NCI-H1417 (cell line): ENCODE measurements around the gene SIDT2.

Source experiments
- DNase-seq, 3 experiments: peaks; one replicate each; lab custom pipeline; 2025; lab: John Stamatoyannopoulos, UW

The SIDT2 gene

DNA sequence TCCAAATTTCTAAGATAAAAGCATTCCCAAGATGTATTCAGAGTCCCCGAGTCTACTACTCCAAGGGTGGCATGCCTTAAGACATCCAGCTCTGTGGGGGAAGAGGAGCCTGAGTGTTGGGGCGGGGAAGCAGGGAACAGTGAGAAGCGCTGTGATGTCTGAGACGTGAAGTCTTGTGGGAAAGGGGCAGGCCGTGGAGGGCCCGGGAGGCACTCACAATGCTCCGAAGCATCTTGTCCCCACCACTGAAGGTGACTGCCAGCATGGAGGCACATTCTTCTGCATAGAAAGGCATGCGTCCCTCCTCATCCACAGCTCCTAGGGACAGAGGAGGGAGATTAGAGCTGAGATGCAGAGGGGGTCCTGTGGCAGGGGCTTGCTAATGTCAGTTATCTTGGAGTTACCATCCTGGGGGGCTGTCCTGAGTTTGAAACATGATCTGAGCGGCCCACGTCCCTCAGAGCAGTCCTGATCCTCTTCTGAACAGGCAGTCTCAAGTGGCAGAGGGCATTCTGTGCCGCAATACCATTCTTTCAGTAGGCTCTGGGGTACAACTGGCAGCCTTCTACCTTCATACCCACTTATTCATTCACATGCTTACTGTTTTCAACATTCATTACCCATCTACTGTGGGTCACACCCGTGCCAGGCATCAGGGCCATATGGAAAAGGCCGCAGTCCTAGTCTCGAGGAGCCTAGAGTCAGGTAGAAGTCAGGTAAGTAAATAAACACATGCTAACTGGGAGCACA lies 44.6 kb downstream of the SIDT2 start:
- DNase-seq, result no peak

DNA sequence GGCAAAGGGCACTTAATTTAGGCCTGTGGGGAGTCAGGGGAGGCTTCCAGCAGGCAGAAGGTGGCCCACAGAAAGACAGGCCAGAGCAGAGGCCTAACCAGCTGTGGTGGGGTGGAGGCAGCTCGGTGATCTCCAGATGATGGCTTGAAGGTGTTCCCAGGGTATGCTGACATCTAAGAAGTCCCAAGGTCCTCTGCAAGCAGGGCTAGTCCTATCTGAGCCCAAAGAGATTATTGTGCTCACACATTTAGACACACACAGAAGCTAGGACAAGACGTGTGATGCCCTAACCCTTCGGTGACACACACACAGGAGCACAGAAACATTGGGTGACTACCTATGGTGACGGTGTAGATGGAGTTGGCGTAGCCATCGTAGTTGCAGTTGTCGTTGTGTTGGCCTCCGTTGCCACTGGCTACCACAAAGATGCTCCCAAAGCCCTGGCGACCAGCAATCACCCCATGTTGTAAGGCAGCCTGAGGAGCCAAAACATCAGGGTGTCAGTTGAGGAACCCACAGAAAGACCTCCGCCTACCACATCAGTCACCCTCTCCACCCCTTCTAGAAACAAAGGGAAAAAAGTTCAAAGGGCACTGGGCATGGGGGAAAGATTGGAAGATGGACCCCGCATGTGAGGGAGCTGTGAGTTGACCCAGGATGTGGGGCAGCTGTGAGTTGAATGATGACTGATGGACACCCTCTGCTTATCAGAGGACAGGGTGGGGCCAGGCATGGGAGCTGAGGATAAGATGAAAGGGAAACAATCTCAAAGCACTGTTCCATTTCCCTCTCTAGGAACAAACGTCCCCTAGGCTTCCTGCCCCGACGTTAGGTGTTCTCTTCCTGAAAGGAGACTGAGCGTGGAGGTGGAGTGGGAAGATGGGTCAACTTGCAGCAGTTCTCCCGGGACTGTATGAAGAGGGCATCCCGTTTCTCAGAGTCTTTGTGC lies 45.5 kb downstream of the SIDT2 start:
- DNase-seq, result no peak

DNA sequence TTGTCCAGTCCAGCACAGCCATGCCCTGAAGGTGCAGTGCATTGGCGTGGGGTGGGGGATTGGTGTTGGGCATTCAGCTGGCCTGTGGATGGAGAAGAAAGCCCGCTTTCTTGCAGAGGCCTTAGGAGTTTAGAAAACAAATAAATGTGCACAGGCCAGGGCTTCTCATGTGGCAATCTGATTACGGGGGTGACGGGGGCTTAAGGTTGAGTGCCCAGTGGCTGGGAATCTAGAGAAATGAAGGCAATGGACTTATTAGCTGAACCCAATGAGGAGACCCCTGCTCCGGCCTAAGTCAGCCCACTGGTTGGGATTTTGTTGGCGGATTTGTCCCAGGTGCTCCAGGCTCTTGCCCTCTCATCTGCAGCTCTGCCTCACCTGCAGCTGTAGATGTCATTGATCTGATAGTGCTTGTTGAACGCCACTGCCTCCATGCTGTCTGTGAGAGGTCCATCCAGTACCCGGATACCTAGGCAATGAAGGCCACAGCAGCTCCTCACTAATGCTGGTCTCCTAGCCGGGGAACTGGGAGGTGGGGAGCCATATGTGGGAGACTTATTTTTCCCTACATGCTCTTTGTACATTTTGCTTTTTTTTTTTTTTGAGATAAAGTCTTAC lies 47.1 kb downstream of the SIDT2 start:
- no peak for DNase-seq

DNA sequence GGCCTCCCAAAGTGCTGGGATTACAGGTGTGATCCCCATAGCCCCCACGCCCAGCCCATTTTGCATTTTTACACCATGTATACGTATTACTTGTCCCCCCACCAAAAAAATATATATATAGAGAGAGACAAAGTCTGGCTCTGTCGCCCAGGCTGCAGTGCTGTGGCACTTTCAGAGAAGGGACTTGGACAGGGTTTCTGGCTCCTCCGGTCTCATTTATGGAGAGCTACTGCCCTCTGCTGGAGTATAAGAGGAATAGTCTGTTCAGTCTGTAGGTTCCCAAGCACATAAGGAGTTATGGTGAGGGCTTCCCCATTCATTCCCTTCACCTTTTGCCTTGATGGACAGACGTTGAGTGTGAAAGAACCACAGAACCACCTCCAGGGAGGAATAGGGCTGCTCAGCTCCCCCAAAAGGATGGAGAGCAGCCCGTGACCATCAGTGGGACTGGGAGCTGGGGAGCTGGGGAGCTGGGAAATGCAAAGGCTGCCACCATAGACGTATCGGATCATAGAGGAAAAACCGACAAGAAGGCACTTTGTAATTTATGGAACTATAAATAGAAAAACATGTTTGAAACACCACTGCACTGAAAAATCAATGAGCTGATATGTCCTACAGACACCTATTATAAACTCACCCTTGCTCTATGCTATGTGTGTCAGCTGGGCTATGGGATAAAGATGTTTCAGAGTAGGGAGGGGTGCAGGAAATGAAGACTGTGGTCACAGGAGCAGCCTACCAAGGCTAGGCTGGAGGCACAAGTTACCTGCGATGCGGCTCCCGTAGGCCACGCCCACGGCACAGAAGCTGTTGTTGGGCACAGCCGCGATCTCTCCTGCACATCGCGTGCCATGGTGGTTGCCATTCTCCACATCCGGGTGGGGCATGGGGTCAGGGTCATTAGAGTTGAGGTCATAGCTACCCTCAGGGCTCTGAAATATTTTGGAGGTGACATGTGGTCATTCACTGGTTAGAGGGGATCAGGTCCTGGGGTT lies 48.1 kb downstream of the SIDT2 start:
- peak; percentile 50 to 87 (median 71) for DNase-seq

DNA sequence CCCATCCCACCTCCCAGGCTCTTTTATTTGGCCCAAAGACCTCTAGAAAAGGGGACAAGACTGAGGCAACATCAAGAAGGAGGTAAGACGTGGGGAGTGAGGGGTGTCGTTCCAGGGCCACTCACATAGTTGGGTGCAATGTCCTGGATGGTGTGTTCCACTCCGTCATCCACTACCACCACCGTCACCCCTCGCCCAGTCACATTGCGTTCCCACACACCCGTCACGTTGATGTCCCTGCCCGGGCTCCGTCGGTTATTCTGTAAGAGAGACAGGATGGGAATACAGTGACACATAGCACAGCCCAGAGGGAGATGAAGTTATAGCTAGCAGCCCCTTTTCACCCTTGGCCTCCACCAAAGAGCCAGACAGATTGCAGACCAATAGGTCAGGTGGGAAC lies 49.5 kb downstream of the SIDT2 start:
- DNase-seq, result no peak

DNA sequence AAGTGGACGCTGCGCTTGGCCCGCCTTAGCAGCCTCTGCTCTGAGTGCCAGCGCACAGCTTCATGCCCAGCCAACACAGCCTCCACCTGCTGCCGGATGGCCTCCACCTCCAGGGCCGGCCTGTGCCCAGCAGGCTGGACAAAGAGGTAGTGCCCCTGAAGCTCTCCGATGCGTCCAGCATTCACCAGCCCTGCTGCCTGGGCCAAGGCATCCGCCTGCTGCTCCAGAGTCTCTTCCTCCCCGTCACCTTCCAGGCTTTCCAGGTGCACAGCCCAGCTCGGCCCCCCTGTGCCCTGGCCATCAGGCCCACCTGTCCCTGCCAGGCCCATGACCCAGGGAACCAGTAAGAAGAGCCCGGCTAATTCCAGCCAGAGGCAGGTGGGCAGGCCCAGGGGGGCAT lies 50.9 kb downstream of the SIDT2 start:
- no peak for DNase-seq

DNA sequence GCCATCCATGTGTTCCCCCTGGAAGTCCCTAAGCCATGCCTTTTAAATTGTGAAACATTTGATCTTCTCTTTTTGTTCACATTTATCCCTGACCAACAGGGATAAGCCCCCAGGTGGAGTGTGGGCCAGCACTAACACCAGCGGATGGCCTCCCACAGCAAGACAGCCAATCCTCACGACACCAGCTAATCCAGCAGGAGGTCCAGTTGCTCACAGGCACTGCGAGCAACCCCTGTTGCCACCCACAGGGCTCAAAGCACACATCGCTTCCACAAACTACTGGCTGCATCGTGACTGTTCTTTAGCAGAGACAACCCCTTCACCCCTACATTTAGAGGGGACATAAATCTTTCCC lies 51.4 kb downstream of the SIDT2 start:
- no peak for DNase-seq

DNA sequence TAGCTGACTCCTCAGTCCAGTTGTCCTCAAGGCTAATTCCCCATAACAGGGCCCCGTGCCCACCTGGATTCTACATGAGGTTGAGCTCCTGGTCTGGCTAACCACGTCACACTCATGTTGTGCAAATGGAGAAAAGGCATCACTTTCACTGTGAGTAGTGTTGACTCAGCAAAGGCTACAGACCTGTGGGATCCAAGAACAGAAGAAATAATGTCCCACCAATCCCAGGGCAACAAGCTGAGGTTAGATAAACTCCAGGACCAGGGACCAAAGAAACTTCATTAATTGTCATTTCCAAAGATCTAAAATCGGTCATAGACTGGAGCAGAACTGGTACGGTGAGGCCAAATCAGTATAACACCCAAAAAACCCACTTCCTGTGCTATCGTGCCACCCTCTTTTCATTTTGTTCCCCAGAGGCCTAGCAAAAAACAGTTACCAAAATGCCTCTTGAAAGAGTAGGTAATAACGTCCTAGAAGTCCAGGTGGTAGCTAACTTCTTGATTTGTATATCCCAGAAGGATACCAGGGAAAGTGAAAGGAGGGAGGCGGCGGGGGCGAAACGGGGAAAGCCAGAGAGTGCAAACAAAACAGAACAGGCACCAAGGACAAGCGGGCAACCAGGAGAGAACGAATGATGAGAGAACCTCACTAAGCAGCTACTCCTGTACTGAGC lies 51.9 kb downstream of the SIDT2 start:
- DNase-seq, result no peak

DNA sequence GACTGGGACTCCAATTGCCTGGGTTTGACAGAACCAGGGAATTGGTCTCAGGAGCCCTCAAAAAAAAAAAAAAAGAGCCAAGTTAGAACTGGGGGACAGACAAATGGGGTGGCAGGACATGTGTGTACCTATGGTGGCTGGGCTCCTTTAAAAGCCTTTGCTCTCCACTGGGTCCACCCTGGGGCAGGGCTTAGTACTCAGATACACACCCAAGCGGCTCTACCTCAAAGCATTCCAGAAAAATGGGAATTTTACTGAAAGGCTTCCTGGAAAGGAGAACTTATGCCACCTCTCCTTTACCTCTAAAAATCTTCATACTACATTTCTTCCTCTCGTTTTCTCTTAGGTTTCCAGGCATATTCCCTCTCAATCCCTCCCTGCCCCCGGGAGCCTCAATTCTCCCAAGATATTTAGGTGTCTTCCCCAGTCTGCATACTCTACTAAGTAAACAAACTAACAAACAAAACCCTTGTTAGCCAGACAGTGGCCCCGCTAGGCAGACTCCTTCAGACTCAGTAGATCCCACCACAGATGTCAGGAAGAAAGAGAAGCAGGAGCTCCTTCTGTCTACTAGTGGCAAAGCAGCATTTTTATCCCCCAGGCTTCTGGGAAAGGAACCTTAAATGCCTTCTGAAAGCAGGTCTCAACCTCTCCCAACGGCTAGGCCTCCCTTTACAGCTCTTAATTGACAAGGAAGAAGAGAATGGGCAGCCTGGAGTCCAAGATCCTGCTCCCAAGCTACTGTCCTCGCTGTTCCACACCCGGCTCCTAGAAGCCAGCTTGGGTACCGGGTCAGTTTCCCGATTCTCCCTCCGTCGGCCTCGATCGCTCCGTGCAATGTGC lies 52.7 kb downstream of the SIDT2 start:
- peak in 2 of 3 experiments; percentile 9 to 35 for DNase-seq

DNA sequence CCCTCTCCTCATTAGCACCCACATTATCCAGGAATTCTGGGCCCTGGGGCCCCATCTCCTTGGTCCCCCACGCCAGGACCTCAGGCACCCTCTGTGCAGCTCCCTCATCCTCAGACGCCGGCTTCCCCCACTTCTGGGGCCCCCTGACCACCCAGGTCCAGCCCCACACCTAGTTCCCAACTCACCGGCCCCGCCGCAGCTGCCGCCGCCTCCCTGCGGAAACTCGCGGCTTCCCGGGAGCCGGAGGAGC lies 53.2 kb downstream of the SIDT2 start, which contains the start of gene PCSK7:
TSS of gene PCSK7 (minus strand) at position 232 of the 250 bp plus-strand sequence. CDS start 2,229 bp downstream, outside the sequence.
- DNase-seq, result no peak

DNA sequence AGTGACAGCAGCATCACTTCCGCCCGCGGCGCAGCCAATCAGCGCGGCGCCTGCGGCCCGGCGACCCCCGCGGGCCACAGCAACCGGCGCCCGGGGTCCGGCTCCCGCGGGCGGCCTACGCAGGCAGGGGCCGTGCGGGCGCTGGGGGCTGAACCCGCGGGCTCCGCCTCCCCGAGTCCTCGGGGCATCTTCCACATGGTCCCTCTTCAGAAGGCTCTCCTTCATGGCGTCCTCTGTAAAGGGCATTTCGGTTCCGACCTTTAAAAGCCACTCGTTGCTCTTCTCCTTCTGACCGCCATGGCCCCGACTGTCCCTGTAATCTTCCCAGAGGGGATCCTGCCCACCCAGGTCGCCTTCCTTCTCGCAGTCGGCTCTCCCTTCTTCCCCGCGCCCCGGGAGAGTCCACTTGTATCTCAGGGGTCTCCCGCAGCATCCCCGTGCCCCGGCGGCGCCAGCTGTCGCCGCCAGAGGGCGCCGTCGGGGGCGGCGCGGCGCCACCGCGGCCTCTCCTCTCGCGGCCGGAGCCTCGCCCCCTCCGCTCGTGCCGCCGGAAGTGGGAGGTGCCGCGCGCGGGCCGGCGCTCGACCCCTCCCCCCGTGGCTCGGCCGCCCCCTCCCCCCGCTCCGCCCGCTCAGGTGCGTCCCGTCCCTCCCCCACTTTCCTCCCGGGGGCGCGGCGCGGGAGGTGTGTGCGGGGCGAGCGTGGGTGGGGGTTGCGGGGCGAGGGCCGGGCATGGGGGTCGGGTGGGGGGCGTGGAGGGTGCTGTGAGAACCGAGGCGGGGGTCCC lies 53.7 kb downstream of the SIDT2 start, which contains the start of gene RNF214:
TSS of gene RNF214 (plus strand) at position 580 of the 787 bp plus-strand sequence. CDS start 1,602 bp downstream, outside the sequence.
- DNase-seq, result peak; percentile 79 to 91 (median 90)

DNA sequence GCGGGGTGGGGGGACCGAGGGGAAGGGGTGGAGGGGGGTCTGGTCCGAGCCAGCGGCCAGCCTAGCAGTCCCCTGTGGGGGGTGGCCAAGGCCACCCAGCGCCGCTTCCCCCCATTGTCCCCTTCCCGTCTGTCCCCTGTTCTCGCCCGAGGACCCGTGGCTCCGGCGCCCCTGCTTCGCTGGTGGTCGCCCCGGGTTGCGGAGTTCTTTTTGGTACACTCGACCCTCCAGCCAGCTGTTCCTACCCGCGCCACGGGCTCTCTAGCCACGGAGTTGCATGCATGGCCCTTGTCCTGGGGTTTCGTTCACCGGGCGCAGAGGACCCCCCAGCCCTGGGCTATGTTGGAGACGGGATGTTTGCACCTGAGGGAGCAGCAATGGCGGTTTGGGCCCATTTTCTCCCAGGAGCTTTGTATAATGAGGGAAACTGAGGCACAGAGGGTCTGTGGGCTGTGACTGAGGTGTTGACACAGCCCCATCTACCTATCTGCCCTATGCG lies 54.4 kb downstream of the SIDT2 start:
- peak in 2 of 3 experiments; percentile 39 to 59 for DNase-seq

DNA sequence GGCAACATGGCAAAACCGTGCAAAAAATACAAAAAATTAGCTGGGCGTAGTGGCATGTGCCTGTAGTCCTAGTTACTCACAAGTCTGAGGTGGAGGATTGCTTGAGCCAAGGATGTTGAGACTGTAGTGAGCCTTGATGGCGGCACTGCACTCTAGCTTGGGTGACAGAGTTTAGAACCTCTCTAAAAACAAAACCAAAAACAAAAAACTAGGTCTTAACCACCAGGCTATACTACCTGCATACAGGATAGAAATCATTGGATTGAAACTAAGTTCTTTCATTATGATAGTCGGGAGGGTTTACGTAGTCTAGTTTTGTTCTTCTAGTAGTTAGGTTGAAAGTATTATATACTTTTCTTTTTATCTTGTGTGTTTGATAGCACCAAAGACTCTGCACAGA lies 59.7 kb downstream of the SIDT2 start:
- no peak for DNase-seq

DNA sequence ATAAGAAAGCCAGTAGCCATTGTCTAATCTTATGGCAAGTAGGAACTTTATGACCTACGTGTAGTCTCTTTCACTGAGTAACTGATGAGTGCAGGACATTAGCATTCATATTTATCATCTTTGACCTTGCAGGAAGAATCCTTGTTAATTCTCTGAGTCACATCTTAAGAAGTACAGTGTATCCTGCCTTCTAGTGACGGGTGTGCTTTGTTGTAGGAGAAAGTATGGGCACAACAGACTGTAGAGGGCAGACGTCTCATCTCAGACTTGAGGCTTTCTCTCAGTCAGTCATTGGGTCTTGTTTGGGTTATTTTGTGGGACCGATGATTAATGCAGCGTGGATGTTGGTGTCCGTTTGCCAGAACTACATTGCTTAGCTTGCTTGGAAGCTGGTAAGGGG lies 60.8 kb downstream of the SIDT2 start:
- DNase-seq, result no peak
